ENCODE measurements around the gene TREML1.

DNA sequence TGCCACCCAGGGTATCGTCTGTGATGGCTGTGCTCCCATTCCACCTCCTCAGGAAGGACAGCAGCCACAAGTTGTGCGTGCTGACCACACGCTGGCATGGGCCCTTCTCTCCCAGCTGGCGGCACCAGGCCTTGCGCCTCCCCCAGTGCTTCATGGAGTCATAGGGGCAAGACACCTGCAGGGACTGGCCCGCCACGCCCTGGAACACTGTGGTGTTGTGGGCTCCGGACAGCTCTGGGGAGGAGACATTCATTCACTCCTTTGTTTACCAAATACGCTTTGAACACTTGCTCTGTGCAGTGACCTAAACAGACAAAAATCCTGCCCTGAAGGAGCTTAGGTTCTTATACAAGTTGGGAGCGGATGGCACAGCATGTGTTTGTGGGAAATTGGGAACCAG, 7.2 kb upstream of the TREML1 start:
- TF ChIP-seq, protein P1, sequence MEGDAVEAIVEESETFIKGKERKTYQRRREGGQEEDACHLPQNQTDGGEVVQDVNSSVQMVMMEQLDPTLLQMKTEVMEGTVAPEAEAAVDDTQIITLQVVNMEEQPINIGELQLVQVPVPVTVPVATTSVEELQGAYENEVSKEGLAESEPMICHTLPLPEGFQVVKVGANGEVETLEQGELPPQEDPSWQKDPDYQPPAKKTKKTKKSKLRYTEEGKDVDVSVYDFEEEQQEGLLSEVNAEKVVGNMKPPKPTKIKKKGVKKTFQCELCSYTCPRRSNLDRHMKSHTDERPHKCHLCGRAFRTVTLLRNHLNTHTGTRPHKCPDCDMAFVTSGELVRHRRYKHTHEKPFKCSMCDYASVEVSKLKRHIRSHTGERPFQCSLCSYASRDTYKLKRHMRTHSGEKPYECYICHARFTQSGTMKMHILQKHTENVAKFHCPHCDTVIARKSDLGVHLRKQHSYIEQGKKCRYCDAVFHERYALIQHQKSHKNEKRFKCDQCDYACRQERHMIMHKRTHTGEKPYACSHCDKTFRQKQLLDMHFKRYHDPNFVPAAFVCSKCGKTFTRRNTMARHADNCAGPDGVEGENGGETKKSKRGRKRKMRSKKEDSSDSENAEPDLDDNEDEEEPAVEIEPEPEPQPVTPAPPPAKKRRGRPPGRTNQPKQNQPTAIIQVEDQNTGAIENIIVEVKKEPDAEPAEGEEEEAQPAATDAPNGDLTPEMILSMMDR (IDR thresholded peaks at IDR 0.05) = no peak
- no peak for TF ChIP-seq POLR2A (IDR thresholded peaks at IDR 0.05)
